Brain pericyte (primary cell): ENCODE results near the gene NEURL1B.

ENCODE experiments used
- DNase-seq: peaks from one replicate; pipeline ENCODE4 v3.0.0-alpha.2; 2012; ENCODE audit warnings: low read depth, low spot score

Gene NEURL1B

DNA sequence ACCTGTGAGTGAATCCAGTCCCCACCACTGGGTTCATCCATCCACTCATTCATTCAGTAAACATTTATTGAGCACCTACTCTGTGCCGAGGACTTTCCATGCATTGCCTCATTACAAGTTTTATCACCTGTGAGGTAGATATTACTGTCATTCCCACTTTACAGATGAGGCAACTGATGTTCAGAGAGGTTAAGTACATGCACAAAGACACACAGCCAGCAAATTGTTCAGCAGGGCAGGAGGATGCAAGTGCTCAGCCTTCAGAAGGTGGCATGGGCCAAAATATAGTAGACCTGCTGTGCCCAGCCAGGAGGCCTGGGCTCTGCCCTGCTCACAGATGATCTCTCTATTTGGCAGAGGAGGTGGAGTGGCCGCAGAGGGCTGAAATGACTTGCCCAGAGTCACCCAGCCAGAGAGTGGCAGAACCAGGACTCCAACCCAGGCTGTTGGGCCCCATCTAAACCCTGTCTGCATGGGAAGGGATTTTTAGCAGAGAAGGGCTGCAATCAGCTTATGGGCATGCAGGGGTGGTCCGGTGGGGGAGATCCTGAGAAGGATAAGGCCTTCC lies 7.6 kb upstream of the NEURL1B start:
- no peak for DNase-seq

DNA sequence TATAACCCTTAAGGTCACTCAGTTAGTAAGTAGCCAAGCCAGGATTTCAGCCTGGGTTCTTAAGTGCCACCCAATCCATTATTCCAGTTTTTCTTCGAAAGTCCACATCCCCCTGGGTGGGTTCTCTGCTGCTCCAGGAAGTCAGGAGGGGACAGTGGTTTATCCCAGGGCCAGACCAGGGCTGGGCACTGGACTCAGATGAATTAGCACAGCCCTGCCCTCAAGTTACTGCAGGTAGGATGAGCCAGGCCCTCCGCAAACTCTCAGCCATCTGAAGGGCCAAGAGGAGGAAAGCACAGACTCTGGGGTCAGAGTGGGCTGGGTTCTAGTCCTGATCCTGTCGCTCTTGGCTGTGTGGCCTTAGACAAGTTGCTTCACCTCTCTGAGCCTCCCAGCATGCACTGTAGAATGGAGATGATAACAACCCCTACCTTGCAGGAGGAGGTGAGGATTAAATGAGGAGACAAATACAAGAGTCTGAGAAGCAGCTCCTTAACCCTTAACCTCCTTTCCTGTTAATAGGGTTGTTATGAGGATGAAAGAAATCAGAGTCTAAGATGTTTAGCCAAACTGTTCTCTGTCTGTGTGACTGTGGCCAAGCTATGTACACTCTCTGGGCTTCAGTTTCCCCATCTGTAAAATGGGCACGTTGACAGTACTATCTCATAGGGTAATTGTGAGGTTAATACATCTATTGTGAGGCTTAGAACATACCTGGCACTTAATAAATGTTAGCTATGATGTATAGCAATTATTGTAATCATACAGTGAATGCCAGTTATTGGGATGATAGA lies 6.8 kb upstream of the NEURL1B start:
- no peak for DNase-seq

DNA sequence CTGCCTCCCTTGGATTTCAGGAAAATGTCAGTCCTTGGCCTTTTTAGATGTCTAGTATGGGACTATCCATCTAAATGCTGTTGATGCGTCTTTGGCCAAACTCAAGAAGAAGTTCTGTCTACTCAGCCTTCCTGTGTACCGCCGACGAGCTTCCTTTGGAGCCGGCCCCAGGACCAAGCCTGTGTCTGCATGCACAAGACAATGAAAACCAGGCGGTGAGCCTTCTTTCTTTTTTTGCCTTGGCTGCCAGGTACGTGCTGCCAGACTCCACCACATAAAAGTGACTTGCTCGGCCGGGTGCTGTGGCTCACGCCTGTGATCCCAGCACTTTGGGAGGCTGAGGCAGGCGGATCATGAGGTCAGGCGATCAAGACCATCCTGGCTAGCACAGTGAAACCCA lies 6.0 kb upstream of the NEURL1B start:
- no peak for DNase-seq

DNA sequence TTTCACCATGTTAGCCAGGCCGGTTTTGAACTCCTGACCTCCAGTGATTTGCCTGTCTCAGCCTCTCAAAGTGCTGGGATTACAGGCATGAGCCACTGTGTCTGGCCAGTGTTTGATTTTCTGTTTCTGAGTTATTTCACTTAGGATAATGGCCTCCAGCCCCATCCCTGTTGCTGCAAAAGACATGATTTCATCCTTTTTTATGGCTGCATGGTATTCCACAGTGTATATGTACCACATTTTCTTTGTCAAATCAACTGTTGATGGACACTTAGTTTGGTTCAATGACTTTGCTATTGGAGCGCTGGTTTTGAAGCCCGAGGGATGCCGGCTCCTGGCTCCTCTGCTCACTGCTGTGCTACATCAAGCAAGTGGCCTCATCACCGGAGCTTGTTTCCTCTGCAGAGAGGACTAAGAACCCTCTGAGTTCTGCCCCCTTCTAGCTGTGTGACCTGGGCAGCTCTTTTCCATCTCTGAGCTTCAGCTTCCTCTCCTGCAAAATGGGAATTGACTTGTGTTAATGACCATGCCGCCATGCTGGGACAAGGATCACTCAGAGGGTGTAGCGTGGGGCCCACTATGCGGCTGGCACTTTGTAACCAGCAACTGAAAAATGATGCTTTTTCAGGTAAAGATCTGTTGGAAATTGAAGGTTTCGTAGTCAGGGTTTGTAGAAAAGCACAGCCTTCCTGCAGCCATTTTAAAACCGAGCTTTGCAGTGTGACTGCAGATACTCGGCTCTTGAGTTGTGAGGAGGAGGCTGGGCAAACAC lies 4.6 kb upstream of the NEURL1B start:
- DNase-seq, result no peak

DNA sequence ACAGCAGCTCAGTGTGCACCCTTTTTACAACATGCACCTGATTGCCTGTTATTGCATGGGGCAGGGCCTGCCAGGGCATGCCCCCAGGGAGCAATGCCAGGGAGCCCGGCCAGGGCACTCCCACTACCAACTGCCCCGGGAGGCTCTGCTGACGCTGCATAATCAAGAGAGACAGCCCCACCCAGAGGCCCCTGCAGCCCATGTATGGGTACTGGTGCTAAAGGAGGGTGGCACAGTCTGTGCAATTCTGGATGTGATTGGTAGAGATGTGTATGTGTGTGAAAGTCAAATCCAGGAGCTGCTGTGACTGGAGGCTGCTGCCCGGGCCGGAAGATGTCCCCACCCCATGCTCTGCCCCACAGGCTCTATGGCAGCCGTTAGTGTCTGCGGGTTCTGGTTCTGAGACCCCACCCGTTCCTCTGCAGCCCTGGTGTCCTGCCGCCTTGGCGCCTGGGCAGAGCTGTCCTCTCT lies 3.9 kb upstream of the NEURL1B start:
- no peak for DNase-seq

DNA sequence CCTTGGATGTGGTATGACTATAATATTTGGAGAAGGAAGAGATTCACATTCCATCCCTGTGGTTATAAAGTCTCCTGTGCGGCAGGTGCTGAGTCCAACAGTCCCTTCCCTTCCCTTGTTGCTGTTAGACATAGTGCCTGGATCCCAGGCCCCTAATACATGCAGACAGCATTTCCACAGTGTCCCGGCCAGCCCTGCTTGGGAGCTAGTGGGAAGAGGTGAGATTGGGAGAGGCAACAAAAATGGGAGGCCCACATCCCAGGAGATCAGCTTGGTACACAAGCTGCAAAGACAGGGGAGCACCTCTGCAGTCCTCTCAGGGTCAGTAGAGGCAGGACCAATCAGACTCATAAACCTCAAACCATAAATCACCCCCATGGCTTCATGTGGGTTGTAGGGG lies 3.3 kb upstream of the NEURL1B start:
- no peak for DNase-seq

DNA sequence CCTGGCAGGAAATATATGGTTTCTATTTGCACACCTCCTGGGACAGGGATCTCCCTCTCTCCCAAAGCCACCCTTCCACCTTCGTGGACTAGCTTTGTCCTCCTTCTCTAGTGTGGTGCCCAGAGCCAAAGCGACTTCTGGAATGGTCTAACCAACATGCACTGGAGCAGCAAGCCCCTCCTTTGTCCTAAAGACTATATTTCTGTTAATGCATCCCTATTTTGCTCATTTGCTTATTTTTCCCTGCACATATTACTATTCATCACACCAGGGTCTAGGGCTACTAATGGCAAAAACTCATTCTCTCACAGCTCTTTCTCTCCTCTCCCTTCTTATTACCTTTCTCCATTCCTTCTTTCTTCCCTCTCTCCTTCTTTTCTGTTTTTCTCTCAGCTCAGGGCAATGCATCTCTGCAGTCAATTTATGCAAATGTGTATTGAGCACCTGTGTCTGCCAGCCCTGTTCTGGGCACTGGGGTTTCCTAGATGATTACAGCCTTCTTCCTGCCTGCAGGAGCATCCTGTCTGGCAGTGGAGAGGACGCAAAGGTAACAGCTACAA lies 2.8 kb upstream of the NEURL1B start:
- DNase-seq, result no peak

DNA sequence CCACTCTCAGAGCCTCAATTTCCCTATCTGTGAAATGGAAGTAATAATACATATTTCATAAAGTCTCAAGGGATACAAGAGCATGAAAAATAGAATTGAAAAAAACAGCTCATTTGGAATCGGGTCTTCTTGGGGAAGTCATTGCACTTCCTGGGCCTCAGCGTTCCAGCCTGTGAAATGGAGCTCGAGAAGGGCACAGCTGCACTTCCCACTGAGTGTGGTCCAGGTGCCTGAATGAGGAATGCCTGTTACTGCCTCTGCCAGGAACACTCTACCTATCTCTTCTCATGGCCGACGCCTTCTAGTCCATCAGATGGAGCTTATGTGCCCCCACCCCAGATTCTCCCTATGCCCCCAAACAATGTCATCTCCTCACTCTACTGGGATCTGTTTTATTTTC lies 924 bp upstream of the NEURL1B start:
- no peak for DNase-seq

DNA sequence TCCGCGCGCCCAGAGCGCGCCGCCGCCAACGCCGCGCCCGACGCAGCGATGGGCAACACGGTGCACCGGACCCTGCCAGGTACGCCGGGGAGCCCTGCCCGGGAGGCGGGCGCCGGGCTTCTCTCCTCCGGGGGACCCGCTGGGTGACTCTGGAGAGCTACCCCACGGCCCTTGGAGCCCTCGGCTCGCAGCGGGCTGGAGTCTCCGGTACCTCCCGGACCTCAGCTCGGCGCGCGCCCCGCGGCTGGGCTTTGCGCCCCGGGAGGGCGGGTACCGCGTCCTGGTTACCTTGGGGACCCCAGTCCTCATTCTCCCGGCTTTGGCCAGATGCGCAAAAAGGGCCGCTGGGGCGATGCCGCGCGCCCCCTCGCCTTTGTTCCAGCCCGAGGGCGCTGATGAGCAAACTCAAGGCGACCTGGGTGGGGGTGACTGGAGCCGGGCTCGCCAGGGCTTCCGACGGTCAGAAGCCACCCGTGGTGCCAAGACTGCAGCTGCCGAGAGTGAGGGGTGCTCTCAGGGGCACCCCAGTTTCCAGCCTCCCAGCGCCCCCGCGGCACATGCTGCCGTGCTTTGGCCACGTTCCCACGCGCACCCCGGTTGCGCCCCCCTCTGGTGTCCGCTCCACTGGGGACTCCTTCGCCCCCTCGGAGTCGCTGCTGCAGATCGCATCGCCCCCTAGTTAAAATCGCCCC lies 442 bp downstream of the NEURL1B start:
- DNase-seq, result no peak

DNA sequence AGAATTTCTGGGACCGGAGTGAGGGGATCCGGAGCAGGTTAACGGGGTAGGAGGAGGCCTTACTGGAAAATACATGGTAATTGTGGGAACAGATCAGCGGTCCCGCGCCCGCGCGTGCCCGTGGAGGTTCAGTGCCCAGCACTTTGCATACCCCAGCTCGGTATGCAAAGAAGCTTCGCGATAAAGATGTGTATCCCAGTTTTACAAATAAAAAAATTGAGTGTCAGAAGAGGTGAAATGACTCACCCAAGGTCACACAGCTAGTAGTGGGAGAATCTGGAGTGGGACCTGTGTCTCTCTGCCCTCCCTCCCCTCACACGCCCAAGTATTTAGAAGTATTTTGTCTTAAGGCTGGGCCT lies 967 bp downstream of the NEURL1B start:
- no peak for DNase-seq

DNA sequence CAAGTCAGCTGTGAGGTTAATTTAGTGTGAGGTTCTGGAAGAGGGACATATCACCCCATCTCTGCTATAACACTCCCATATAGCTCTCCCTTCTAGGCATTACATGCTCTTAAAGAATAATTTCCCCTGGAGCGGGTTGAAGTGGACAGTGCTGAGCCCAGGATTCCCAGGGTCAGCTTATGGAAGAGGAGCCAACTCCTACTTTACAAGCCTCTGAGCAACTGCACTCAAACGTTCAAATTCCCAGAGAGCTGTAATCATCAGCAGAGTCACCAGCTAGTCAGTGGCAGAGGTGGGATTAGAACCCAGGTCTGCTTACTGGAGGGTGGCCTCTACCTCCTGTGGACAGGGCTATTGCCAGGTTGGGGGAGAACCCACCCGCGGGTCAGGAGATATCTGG lies 1.4 kb downstream of the NEURL1B start:
- DNase-seq, result no peak

DNA sequence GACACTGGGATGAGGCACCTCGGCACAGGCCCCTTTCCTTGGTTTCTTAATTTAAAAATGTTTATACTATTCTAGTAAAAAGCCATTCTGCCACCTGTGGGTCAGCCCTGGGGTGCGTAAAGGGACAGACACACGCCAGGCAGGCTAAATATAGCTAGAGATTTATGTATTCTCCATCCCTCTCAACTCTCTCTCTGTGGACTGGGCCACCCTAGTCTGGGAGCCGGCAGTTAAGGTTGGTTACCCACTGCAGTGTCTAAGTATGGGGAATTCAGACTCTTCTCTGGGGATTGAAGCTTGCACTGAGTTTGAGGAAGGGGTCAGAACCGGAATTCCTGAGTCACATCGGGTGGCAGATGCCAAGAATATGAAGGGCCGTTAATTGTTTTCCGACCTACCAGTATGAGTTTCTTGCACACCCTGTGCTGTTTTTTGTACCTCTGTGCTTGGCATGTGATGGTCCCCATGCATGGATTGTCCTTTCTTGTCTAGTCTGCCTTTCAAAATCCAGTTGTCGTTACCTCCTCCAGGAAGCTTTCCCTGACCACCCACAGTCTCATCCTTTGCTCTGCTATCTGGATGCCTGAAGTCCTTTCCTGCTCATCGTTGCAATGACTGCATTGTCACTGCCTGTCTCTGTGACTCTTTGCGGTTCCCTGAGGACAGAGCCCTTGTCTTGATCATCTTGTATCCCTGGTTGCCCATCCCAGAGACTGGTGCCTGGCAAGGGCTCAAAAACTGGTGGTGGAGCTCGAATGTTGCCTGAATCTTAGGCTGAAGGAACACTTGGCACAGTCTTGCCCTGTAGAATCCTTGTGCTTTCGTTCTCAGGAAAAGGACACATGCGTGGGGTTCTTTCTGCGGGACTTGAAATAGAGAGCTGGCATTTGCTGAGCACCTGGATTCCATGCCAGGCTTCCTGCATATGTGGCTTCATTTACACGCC lies 2.1 kb downstream of the NEURL1B start:
- DNase-seq, result no peak

DNA sequence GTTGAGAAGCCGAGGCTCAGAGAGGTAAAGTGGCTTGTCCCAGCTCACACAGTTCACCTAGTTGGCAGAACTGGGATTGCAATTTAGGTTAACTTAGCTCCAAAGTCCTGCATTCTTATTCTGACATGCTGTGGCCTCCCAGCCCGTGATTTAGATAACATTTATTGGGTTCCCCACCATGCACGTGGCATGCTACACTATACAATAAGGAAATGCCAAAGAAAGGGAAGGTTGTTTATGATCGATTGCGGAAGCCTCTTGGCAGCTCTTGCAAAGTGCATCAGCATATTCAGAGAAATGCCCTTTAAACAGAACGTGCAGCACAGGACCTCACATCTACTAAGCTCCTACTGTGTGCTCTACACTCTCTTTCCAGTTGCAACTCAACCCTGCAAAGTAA lies 3.2 kb downstream of the NEURL1B start:
- DNase-seq, result no peak

DNA sequence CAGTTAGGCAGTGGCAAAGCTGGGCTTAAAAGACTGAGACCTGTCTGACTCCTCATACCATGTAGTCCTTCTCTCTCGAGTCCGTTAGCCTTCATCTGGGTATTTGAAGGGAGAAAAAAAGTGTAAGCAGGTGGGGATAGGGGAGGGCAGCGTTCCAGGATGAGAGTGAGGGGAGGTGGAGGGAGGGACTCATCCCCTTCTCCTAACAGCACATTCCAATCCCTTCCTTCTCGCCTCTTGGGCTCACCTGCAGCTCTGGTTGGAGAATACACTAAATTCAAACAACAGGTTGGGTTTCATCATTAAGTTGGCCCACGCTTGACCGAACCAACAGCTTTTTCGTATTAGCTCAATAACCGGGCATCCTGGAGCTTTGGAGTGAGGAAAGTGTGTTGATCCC lies 3.6 kb downstream of the NEURL1B start:
- no peak for DNase-seq

DNA sequence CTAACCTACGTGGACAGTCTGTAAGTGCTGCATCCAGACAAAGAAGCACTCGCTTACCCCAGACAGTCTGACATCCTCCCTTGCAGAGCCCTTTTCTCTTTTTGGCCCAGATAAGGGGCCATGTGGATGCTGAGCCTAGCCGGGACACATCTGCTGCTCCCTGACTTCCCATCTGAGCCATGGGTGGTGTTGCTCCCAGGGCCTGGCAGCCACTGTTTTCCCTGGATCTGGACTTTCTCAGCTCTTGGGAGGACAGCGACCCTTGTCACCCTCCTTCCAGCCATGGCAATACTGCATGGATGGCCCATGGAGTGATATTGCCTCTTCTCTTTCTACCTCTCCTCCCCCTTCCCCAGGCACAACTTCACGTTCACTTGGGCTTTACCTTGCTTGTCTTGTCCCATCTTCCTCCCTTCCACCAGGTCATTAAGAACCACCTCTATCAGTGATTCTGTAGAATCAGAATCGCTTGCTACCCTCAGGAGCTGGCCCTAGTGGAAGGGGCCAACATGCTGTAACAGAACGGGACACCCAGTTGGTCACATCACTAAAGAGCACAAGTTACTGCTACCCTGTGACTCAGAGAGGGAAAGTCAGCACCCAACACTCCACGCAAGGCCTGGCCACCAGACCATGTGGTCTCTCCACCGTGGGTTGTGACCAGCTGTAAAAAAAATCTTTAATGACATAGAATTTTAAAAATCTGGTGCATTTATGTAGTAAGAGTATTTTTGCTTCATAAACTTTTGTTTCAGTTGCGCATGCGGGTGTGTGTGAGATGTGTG lies 4.4 kb downstream of the NEURL1B start:
- DNase-seq, result no peak

DNA sequence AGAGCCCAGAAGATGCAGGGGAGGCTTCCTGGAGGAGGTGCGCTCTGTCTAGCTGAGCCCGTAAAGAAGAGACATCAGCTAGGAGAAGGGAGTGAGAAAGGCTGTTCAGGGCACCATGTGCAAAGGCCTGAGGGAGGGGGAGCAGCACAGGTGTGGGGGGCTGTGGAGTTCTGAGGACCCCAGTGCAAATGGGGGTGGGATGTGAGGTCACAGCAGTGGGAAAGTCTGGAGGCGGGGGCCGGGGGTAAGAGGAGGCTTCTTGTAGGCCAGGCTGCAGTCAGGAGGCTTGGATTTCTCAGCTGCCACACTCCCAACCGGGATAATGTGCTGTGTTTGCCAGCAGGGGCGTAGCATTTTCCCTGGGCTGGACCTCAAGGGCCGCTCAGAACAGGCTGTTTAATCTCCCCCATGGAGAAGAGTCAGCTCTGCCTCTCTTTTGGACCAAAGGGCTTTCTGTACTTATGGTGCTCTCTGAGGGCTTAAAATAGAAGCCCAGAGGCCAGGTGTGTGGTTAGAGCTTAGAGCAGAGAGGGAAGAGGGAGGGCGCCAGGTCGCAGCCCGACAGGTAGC lies 5.7 kb downstream of the NEURL1B start:
- no peak for DNase-seq

DNA sequence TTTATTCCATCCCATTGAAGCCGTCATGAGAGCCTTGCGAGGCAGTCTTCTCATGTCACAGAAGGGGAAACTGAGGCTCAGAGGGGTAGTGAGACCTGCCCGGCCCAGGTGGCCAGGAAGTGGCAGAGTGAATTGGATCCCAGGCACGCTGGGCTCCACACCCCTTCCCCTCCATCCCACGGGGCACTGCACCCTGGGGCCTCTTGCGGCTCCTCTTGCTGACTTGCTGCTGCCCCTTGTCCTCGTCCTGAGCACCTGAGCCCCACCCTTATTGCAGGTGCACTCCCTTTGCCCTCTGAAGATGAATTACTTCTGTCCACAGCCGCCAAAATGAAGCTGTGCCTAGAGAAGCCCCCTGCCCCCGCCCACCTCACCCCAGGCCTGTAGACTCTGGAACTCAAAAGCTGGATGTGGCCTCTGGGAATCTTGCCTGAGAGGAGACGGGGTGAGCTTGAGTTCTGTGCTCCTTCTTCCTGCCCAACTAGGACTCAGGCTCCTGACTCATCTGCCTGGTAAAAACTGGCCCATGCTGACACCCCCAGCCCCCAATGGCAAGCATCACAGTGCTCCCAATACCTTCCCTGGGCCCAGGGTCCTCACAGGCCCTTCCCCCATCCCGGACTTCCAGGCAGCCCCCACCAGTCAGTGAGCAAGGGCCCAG lies 6.4 kb downstream of the NEURL1B start:
- DNase-seq, result no peak

DNA sequence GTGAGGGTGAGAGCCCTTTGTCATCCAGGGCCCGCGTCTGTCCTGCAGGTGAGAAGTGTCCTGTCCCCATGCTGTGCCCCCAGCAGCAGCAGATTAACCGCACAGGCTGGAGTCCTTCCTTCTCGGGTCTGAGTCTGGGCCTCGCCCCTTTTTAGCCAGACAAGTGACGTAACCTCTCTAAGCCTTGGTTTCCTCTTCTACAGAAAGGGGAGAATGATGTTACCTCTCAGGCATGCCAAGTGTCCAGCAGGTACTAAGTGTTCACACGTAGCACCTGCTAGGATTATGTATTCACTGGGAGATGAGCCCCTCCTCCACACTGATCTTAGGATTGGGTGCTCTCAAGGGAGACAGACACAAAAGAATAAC lies 6.9 kb downstream of the NEURL1B start:
- no peak for DNase-seq

DNA sequence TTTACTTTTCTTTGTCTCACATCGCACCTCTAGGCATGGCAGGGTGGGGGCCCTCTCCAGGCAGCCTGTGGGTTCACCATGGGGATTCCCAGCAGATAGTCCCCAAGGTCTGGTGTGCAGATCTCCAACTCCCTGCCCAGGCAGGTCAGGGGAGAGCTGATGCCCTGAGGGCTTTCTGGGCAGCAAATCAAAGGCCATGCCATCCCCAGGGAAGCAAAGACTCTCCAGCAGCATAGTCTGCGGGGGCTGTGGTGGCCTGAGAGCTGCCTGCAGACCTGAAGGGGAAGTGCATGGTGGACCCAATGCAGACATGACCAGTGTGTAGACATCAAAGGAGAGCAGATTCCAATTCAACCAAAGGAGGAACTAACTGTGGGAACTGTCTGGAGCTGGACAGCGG lies 7.7 kb downstream of the NEURL1B start:
- DNase-seq, result no peak
